NCI-H524 treated with DMSO at 0.1 percent for 48 hours (cell line): Measurements from ENCODE around the gene ZNF91.
"Not testable (repeated sequence)": the region's sequence is repeated elsewhere in the genome, so short reads cannot be mapped to it uniquely, and the experiment has no call there.

Experiments used
- DNase-seq: peaks from one replicate; lab custom pipeline; 2025; lab: John Stamatoyannopoulos, UW

The ZNF91 gene

GRCh38 chr19:23395722-23396117 lies 449 bp upstream of the ZNF91 start:
- not testable (repeated sequence) for DNase-seq

GRCh38 chr19:23394511-23394910 lies 760 bp downstream of the ZNF91 start:
- no peak for DNase-seq

- DNase-seq = no peak
These were observed 2.1 kb downstream of the ZNF91 start for GRCh38 chr19:23393121-23393520.

GRCh38 chr19:23391236-23391635 lies 4.0 kb downstream of the ZNF91 start:
- DNase-seq = no peak

GRCh38 chr19:23385404-23385803 lies 9.9 kb downstream of the ZNF91 start:
- DNase-seq = no peak

- no peak for DNase-seq
These were observed 10.4 kb downstream of the ZNF91 start for GRCh38 chr19:23384858-23385257.

- DNase-seq = no peak
These were observed 11.1 kb downstream of the ZNF91 start for GRCh38 chr19:23384166-23384565.

GRCh38 chr19:23382955-23383354 lies 12.3 kb downstream of the ZNF91 start:
- DNase-seq = no peak

GRCh38 chr19:23381114-23381513 lies 14.2 kb downstream of the ZNF91 start:
- no peak for DNase-seq

GRCh38 chr19:23379671-23380070 lies 15.6 kb downstream of the ZNF91 start:
- DNase-seq = not testable (repeated sequence)

- DNase-seq = no peak
These were observed 16.3 kb downstream of the ZNF91 start for GRCh38 chr19:23378948-23379347.

GRCh38 chr19:23377276-23377675 lies 18.0 kb downstream of the ZNF91 start:
- no peak for DNase-seq

GRCh38 chr19:23366437-23366836 lies 28.8 kb downstream of the ZNF91 start:
- no peak for DNase-seq

- not testable (repeated sequence) for DNase-seq
These were observed 29.2 kb downstream of the ZNF91 start for GRCh38 chr19:23366031-23366430.

- no peak for DNase-seq
These were observed 30.0 kb downstream of the ZNF91 start for GRCh38 chr19:23365222-23365621.

GRCh38 chr19:23361843-23362242 lies 33.4 kb downstream of the ZNF91 start:
- not testable (repeated sequence) for DNase-seq

GRCh38 chr19:23351806-23352205 lies 43.5 kb downstream of the ZNF91 start:
- no peak for DNase-seq

- DNase-seq = no peak
These were observed 48.6 kb downstream of the ZNF91 start for GRCh38 chr19:23346696-23347095.

- no peak for DNase-seq
These were observed 49.4 kb downstream of the ZNF91 start for GRCh38 chr19:23345838-23346237.

- no peak for DNase-seq
These were observed 51.7 kb downstream of the ZNF91 start for GRCh38 chr19:23343434-23344010.

- no peak for DNase-seq
These were observed 67.1 kb downstream of the ZNF91 start for GRCh38 chr19:23328211-23328610.

GRCh38 chr19:23321953-23322549 lies 73.2 kb downstream of the ZNF91 start:
- no peak for DNase-seq

- not testable (repeated sequence) for DNase-seq
These were observed 73.9 kb downstream of the ZNF91 start for GRCh38 chr19:23321403-23321802.

GRCh38 chr19:23319571-23319970 lies 75.7 kb downstream of the ZNF91 start:
- DNase-seq = not testable (repeated sequence)
